ENCODE data around the gene HORMAD1. TPM values are rescaled to one million over a fixed set of nuclear protein-coding genes. Genes with fewer than 3 reads are reported as not detected.
"Not testable (repeated sequence)": the region's sequence is repeated elsewhere in the genome, so short reads cannot be mapped to it uniquely, and the experiment has no call there.

HORMAD1 gene
- total RNA-seq, 1 experiment from 2014 or later, result not detected

DNA sequence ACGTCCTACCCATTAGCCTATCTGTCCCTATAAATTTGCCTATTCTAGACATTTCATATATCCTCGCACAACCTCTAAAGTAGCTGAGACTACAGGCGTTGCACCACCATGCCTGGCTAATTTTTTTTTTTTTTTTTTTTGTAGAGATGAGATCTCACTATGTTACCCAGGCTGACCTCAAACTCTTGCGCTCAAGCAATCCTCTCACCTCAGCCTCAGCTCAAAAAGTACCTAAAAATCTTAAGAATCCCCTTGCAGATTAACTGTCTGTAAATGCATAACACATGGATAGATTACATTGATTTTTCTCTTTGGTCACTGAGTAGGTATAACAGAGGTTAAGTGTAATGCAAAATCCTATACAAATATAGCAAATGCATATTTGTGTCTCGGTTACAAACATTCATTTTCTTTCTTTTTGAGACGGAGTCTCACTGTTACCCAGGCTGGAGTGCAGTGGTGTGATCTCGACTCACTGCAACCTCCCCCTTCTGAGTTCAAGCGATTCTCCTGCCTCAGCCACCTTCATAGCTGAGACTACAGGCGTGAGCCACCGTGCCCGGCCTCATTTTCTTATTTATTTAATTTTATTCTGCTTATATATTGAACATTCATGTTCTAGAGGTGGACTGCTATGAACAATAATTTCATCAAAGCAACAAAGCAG, 2.3 kb downstream of the HORMAD1 start:
- no peaks in the 10 kb centered on the region for H3K36me3 ChIP-seq (ENCODE audit: low read depth)
- H3K9me2 ChIP-seq (ENCODE audit: insufficient read depth), result no peaks in the 10 kb centered on the region
- no peak overlapping the region for H3K4me3 ChIP-seq
- intact Hi-C loops (cut with micrococcal nuclease; ENCODE audit: unreplicated experiment), result no loop called here
- no peaks in the 10 kb centered on the region for H3K27me3 ChIP-seq (ENCODE audit: insufficient read depth, low read depth)
- no peaks in the 10 kb centered on the region for H3K9me3 ChIP-seq (ENCODE audit: insufficient read depth, low read depth)
- H2AFZ ChIP-seq, result no peak overlapping the region
- H3K27ac ChIP-seq, result no peak overlapping the region
- H3K4me2 ChIP-seq, result no peak overlapping the region
- BruUV-seq (replicated peaks), result no TSS peak
- ChIA-PET CTCF (no interaction called here), POLR2A (ENCODE audit: unreplicated experiment) (interaction anchor here (0.5 to 1.0 kb wide), 2 partner anchors 21 to 345 kb away, joined by 6 to 11 read pairs; partner anchors contain the start of gene GOLPH3L)
- H3F3A ChIP-seq (ENCODE audit: insufficient read depth, low read depth), result no peaks in the 10 kb centered on the region
- H3K79me2 ChIP-seq (ENCODE audit: low read depth), result no peaks in the 10 kb centered on the region
- no peaks in the 10 kb centered on the region for H3K4me1 ChIP-seq (replicated peaks; ENCODE audit: insufficient read depth)
- TF ChIP-seq EZH2 (IDR thresholded peaks at IDR 0.05; ENCODE audit: low read depth), result no peak
- no peak for TF ChIP-seq CTCF (conservative IDR thresholded peaks at IDR 0.05)
- no peaks in the 10 kb centered on the region for H4K20me1 ChIP-seq (ENCODE audit: insufficient read depth)
- DNase-seq, result no peak

DNA sequence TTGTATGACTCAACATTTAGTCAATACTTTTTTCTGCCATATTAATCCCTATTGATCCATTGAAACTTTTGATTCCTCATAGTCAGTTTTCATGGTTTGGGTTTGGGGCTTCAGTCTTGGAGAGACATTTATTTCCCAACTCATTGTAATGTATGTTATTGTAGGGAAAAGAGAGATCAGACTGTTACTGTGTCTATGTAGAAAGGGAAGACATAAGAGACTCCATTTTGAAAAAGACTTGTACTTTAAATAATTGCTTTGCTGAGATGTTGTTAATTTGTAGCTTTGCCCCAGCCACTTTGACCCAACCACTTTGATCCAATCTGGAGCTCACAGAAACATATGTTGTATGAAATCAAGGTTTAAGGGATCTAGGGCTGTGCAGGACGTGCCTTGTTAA, 11.7 kb downstream of the HORMAD1 start:
- H3K79me2 ChIP-seq (ENCODE audit: low read depth); BruUV-seq (replicated peaks); H4K20me1 ChIP-seq (ENCODE audit: insufficient read depth); intact Hi-C loops (cut with micrococcal nuclease; ENCODE audit: unreplicated experiment); H3K27me3 ChIP-seq (ENCODE audit: insufficient read depth, low read depth); H2AFZ ChIP-seq; H3K4me2 ChIP-seq; H3K4me3 ChIP-seq; POLR2A ChIA-PET (ENCODE audit: unreplicated experiment); H3K27ac ChIP-seq; H3K9me2 ChIP-seq (ENCODE audit: insufficient read depth); H3F3A ChIP-seq (ENCODE audit: insufficient read depth, low read depth); H3K9me3 ChIP-seq (ENCODE audit: insufficient read depth, low read depth); H3K4me1 ChIP-seq (replicated peaks; ENCODE audit: insufficient read depth); DNase-seq; H3K36me3 ChIP-seq (ENCODE audit: low read depth); CTCF ChIA-PET: not testable (repeated sequence)

DNA sequence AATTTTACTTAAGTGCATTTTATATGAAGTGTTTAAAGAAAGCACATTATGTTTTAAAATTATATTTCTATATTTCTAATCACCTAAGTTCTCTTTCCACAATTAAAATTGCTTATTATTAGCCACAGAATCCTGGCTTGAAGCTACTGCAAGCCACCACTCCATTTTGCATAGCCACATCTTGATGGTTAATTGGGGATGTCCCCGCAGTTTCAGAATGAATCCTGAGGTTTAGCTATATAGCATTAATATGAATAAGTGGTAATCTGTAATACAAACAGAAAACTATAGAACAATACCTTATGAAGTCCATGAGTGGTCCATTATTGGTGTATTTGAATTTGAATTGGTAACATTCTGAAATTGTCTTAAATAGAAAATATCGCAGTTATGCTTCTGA, 12.1 kb downstream of the HORMAD1 start:
- CTCF ChIA-PET, result no interaction called here
- intact Hi-C loops (cut with micrococcal nuclease; ENCODE audit: unreplicated experiment), result no loop called here
- Histone ChIP-seq H3K4me2 (no peak overlapping the region), H3K27me3 (ENCODE audit: insufficient read depth, low read depth) (no peaks in the 10 kb centered on the region), H3K79me2 (ENCODE audit: low read depth) (no peaks in the 10 kb centered on the region), H3K4me3 (no peak overlapping the region), H3F3A (ENCODE audit: insufficient read depth, low read depth) (0 out of 2 replicates have a peak, but pooled peaks cover 3% of the 10 kb centered on the region), H3K36me3 (ENCODE audit: low read depth) (no peaks in the 10 kb centered on the region), H3K27ac (no peak overlapping the region), H3K9me2 (ENCODE audit: insufficient read depth) (no peaks in the 10 kb centered on the region), H3K4me1 (replicated peaks; ENCODE audit: insufficient read depth) (no peaks in the 10 kb centered on the region), H2AFZ (no peak overlapping the region), H3K9me3 (ENCODE audit: insufficient read depth, low read depth) (no peaks in the 10 kb centered on the region), H4K20me1 (ENCODE audit: insufficient read depth) (no peaks in the 10 kb centered on the region)
- BruUV-seq (replicated peaks), result no TSS peak
- TF ChIP-seq CTCF (conservative IDR thresholded peaks at IDR 0.05), result no peak
- DNase-seq, result no peak
- POLR2A ChIA-PET (ENCODE audit: unreplicated experiment), result no interaction called here

GRCh38 chr1:150706091-150706490, 14.6 kb downstream of the HORMAD1 start:
- Histone ChIP-seq H3K4me1 (replicated peaks; ENCODE audit: insufficient read depth) (no peaks in the 10 kb centered on the region), H3K27ac (no peak overlapping the region), H3K79me2 (ENCODE audit: low read depth) (no peaks in the 10 kb centered on the region), H4K20me1 (ENCODE audit: insufficient read depth) (no peaks in the 10 kb centered on the region), H3K4me2 (no peak overlapping the region), H3K4me3 (no peak overlapping the region), H3K27me3 (ENCODE audit: insufficient read depth, low read depth) (no peaks in the 10 kb centered on the region), H3K36me3 (ENCODE audit: low read depth) (no peaks in the 10 kb centered on the region), H3K9me3 (ENCODE audit: insufficient read depth, low read depth) (no peaks in the 10 kb centered on the region), H3F3A (ENCODE audit: insufficient read depth, low read depth) (no peaks in the 10 kb centered on the region), H2AFZ (no peak overlapping the region), H3K9me2 (ENCODE audit: insufficient read depth) (no peaks in the 10 kb centered on the region)
- BruUV-seq (replicated peaks), result no TSS peak
- CTCF ChIA-PET, result interaction anchor here (0.5 kb wide), 1 partner anchor 127 kb away, joined by 3 read pairs; the partner anchor contains the start of gene MCL1
- TF ChIP-seq EZH2 (IDR thresholded peaks at IDR 0.05; ENCODE audit: low read depth), result no peak
- intact Hi-C loops (cut with micrococcal nuclease; ENCODE audit: unreplicated experiment), result no loop called here
- POLR2A ChIA-PET (ENCODE audit: unreplicated experiment), result no interaction called here
- no peak for DNase-seq

All from PC-9 (cell line).